ENCODE results near the gene OR6K2. TPM values are rescaled to one million over a fixed set of nuclear protein-coding genes. Genes with fewer than 3 reads are reported as not detected.

The OR6K2 gene
- total RNA-seq (not detected), polyA plus RNA-seq (ENCODE audit: insufficient read depth, low read depth, low replicate concordance) (not detected)
- long read RNA-seq, donor 1, result 0 reads
- long read RNA-seq, donor 2, result 0 reads
- long read RNA-seq, donor 3, result 0 reads
- long read RNA-seq, donor 4, result 0 reads
- long read RNA-seq, donor 5, result 0 reads
- long read RNA-seq, donor 6, result 0 reads
- long read RNA-seq, donor 7, result 0 reads
- long read RNA-seq, donor 8, result 0 reads
- long read RNA-seq, donor 9, result 0 reads
- long read RNA-seq, donor 10, result 0 reads

- DNase-seq (no peak), FAIRE-seq (no peak)
- intact Hi-C loops (cut with DNase I), result no loop called here
- Histone ChIP-seq H3K9ac (ENCODE audit: low read length in 3 of 3) (no peak within 1 kb of the TSS), H3K27ac (ENCODE audit: low read depth in 2 of 2, low read length in 2 of 2) (no peak within 1 kb of the TSS), H3K36me3 (ENCODE audit: control insufficient read depth in 2 of 3, insufficient read depth in 3 of 3, low read length in 3 of 3) (no peaks in the 10 kb centered on the region), H3K9me3 (ENCODE audit: control insufficient read depth in 2 of 3, insufficient read depth in 1 of 3, low read length in 3 of 3) (no peaks in the 10 kb centered on the region), H3K4me3 (ENCODE audit: low read length in 3 of 3) (no peak within 1 kb of the TSS), H3K4me1 (ENCODE audit: control insufficient read depth in 2 of 3, insufficient read depth in 2 of 3, low read depth in 1 of 3, low read length in 3 of 3) (no peaks in the 10 kb centered on the region), H3K27me3 (ENCODE audit: control insufficient read depth, insufficient read depth, low read length) (no peaks in the 10 kb centered on the region)
- TF ChIP-seq CTCF (IDR thresholded peaks at IDR 0.05; ENCODE audit: borderline replicate concordance, extremely low read depth, insufficient read depth), result no peak
These were observed at the start of gene OR6K2 for GRCh38 chr1:158700552-158700951. Gene OR6K2 (minus strand): TSS chr1:158700652. CDS start chr1:158700652, 0 bp downstream.

- H3K4me3 ChIP-seq (ENCODE audit: low read length in 3 of 3), result no peak overlapping the region
- no peak overlapping the region for H3K9ac ChIP-seq (ENCODE audit: low read length in 3 of 3)
- no peaks in the 10 kb centered on the region for H3K27me3 ChIP-seq (ENCODE audit: control insufficient read depth, insufficient read depth, low read length)
- no peaks in the 10 kb centered on the region for H3K36me3 ChIP-seq (ENCODE audit: control insufficient read depth in 2 of 3, insufficient read depth in 3 of 3, low read length in 3 of 3)
- intact Hi-C loops (cut with DNase I), result no loop called here
- no peak overlapping the region for H3K27ac ChIP-seq (ENCODE audit: low read depth in 2 of 2, low read length in 2 of 2)
- no peaks in the 10 kb centered on the region for H3K4me1 ChIP-seq (ENCODE audit: control insufficient read depth in 2 of 3, insufficient read depth in 2 of 3, low read depth in 1 of 3, low read length in 3 of 3)
- no peak for DNase-seq
- no peak for TF ChIP-seq CTCF (IDR thresholded peaks at IDR 0.05; ENCODE audit: borderline replicate concordance, extremely low read depth, insufficient read depth)
- no peaks in the 10 kb centered on the region for H3K9me3 ChIP-seq (ENCODE audit: control insufficient read depth in 2 of 3, insufficient read depth in 1 of 3, low read length in 3 of 3)
- FAIRE-seq, result no peak
These were observed 35.4 kb upstream of the OR6K2 start for GRCh38 chr1:158735848-158736247.

- no peak for FAIRE-seq
- Histone ChIP-seq H3K27ac (ENCODE audit: low read depth in 2 of 2, low read length in 2 of 2) (no peak overlapping the region), H3K27me3 (ENCODE audit: control insufficient read depth, insufficient read depth, low read length) (no peaks in the 10 kb centered on the region), H3K36me3 (ENCODE audit: control insufficient read depth in 2 of 3, insufficient read depth in 3 of 3, low read length in 3 of 3) (no peaks in the 10 kb centered on the region), H3K4me3 (ENCODE audit: low read length in 3 of 3) (no peak overlapping the region), H3K4me1 (ENCODE audit: control insufficient read depth in 2 of 3, insufficient read depth in 2 of 3, low read depth in 1 of 3, low read length in 3 of 3) (no peaks in the 10 kb centered on the region), H3K9me3 (ENCODE audit: control insufficient read depth in 2 of 3, insufficient read depth in 1 of 3, low read length in 3 of 3) (no peaks in the 10 kb centered on the region), H3K9ac (ENCODE audit: low read length in 3 of 3) (no peak overlapping the region)
- intact Hi-C loops (cut with DNase I), result no loop called here
- DNase-seq, result no peak
- no peak for TF ChIP-seq CTCF (IDR thresholded peaks at IDR 0.05; ENCODE audit: borderline replicate concordance, extremely low read depth, insufficient read depth)
These were observed 32.1 kb upstream of the OR6K2 start for GRCh38 chr1:158732524-158732923.

- FAIRE-seq, result no peak
- H3K9me3 ChIP-seq (ENCODE audit: control insufficient read depth in 2 of 3, insufficient read depth in 1 of 3, low read length in 3 of 3), result no peaks in the 10 kb centered on the region
- intact Hi-C loops (cut with DNase I), result no loop called here
- H3K4me1 ChIP-seq (ENCODE audit: control insufficient read depth in 2 of 3, insufficient read depth in 2 of 3, low read depth in 1 of 3, low read length in 3 of 3), result no peaks in the 10 kb centered on the region
- TF ChIP-seq CTCF (IDR thresholded peaks at IDR 0.05; ENCODE audit: borderline replicate concordance, extremely low read depth, insufficient read depth), result no peak
- no peaks in the 10 kb centered on the region for H3K36me3 ChIP-seq (ENCODE audit: control insufficient read depth in 2 of 3, insufficient read depth in 3 of 3, low read length in 3 of 3)
- DNase-seq, result no peak
- no peak overlapping the region for H3K27ac ChIP-seq (ENCODE audit: low read depth in 2 of 2, low read length in 2 of 2)
- no peaks in the 10 kb centered on the region for H3K27me3 ChIP-seq (ENCODE audit: control insufficient read depth, insufficient read depth, low read length)
- no peak overlapping the region for H3K4me3 ChIP-seq (ENCODE audit: low read length in 3 of 3)
- H3K9ac ChIP-seq (ENCODE audit: low read length in 3 of 3), result no peak overlapping the region
These were observed 31.3 kb upstream of the OR6K2 start for GRCh38 chr1:158731707-158732106.
